Measurements from ENCODE around the gene E2F8. TPM values are rescaled to one million over a fixed set of nuclear protein-coding genes. Genes with fewer than 3 reads are reported as not detected.
"Not testable (repeated sequence)": the region's sequence is repeated elsewhere in the genome, so short reads cannot be mapped to it uniquely, and the experiment has no call there.

E2F8 gene
- polyA plus RNA-seq, 1 donor from 2014 or later, result not detected

GRCh38 chr11:19267567-19267966 lies 26.8 kb upstream of the E2F8 start:
- H3K27ac Mint-ChIP-seq, result no peak overlapping the region
- no peak overlapping the region for H3K4me3 Mint-ChIP-seq
- peaks cover 20% of the 10 kb centered on the region for H3K27me3 Mint-ChIP-seq
- no peaks in the 10 kb centered on the region for H3K36me3 Mint-ChIP-seq
- peaks cover 0 to 4% (median 0%) of the 10 kb centered on the region in 3 donors for H3K9me3 Mint-ChIP-seq
- no peaks in the 10 kb centered on the region for H3K4me1 Mint-ChIP-seq

GRCh38 chr11:19263333-19263732 lies 22.6 kb upstream of the E2F8 start:
- Mint-ChIP-seq H3K9me3 (no peaks in the 10 kb centered on the region), H3K27ac (no peak overlapping the region), H3K27me3 (peaks cover 6% of the 10 kb centered on the region), H3K4me1 (no peaks in the 10 kb centered on the region), H3K36me3 (no peaks in the 10 kb centered on the region), H3K4me3 (no peak overlapping the region)

GRCh38 chr11:19259487-19260345 lies 19.0 kb upstream of the E2F8 start:
- H3K9me3 Mint-ChIP-seq, result peaks cover 0 to 3% (median 0%) of the 10 kb centered on the region in 3 donors
- peaks cover 2% of the 10 kb centered on the region for H3K27me3 Mint-ChIP-seq
- no peak overlapping the region for H3K27ac Mint-ChIP-seq
- no peaks in the 10 kb centered on the region for H3K36me3 Mint-ChIP-seq
- H3K4me1 Mint-ChIP-seq, result no peaks in the 10 kb centered on the region
- no peak overlapping the region for H3K4me3 Mint-ChIP-seq

DNA sequence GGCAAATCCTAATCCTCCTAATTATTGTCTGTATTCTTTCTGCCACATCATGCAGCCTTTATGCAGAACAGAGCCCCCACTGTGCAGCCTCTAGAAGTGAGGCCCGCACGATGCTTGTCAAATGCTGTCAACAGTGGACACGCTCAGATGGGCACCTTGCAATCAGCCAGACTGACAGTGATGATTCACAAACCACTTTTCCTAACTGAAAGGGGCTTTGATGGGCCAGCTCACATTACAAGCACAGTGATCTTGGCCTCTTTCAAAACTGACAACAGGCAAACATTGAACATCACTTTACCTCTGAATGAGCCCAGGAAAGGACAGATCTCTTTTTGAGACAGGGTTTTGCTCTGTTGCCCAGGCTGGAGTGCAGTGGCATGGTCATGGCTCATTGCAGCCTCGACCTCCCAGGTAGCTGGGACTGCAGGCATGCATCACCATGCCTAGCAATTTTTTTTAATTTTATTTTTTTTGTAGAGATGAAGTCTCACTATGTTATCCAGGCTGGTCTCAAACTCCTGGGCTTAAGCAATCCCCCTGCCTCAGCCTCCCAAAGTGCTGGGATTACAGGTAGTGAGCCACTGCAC lies 18.0 kb upstream of the E2F8 start:
- peaks cover 5% of the 10 kb centered on the region for H3K27me3 Mint-ChIP-seq
- H3K4me3 Mint-ChIP-seq, result no peak overlapping the region
- H3K9me3 Mint-ChIP-seq, result peaks cover 2 to 6% (median 4%) of the 10 kb centered on the region in 3 donors
- no peaks in the 10 kb centered on the region for H3K4me1 Mint-ChIP-seq
- no peaks in the 10 kb centered on the region for H3K36me3 Mint-ChIP-seq
- no peak overlapping the region for H3K27ac Mint-ChIP-seq

- not testable (repeated sequence) for H3K27me3 Mint-ChIP-seq, H3K4me1 Mint-ChIP-seq, H3K9me3 Mint-ChIP-seq, H3K27ac Mint-ChIP-seq, H3K4me3 Mint-ChIP-seq, H3K36me3 Mint-ChIP-seq
Observed at GRCh38 chr11:19254441-19254840, 13.7 kb upstream of the E2F8 start.

GRCh38 chr11:19253817-19254216 lies 13.1 kb upstream of the E2F8 start:
- Mint-ChIP-seq H3K27me3 (peaks cover 9% of the 10 kb centered on the region), H3K4me1 (no peaks in the 10 kb centered on the region), H3K36me3 (no peaks in the 10 kb centered on the region), H3K4me3 (no peak overlapping the region), H3K9me3 (peaks cover 5 to 11% (median 9%) of the 10 kb centered on the region in 3 donors), H3K27ac (no peak overlapping the region)

GRCh38 chr11:19253153-19253745 lies 12.5 kb upstream of the E2F8 start:
- Mint-ChIP-seq H3K9me3 (peaks cover 5 to 11% (median 9%) of the 10 kb centered on the region in 3 donors), H3K4me3 (no peak overlapping the region), H3K27ac (no peak overlapping the region), H3K27me3 (peaks cover 9% of the 10 kb centered on the region), H3K36me3 (no peaks in the 10 kb centered on the region), H3K4me1 (no peaks in the 10 kb centered on the region)

- Mint-ChIP-seq H3K27me3 (peaks cover 9% of the 10 kb centered on the region), H3K36me3 (no peaks in the 10 kb centered on the region), H3K4me3 (peak overlapping the region in 1 of 4 donors; percentile 17), H3K9me3 (peaks cover 5 to 11% (median 9%) of the 10 kb centered on the region in 3 donors), H3K4me1 (no peaks in the 10 kb centered on the region), H3K27ac (no peak overlapping the region)
Observed at GRCh38 chr11:19252394-19253152, 11.8 kb upstream of the E2F8 start.

DNA sequence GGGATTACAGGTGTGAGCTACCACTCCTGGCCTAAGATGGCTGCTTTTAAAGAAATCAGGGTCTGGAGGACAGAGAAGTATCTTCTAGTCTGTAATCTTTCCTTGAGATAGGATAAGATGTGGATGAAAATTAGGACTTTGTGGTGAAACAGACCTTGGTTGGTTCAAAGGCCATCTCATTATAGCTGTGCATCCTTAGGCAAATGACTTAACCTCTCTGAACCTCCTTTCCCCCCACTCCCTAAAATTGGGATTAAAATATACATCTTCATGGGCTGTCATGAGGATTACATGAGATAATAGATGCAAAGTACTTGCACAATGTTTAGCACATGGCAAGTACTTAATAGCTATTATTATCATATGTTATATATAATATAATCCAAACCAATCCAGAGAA lies 10.8 kb upstream of the E2F8 start:
- no peak overlapping the region for H3K27ac Mint-ChIP-seq
- H3K4me1 Mint-ChIP-seq, result no peaks in the 10 kb centered on the region
- no peak overlapping the region for H3K4me3 Mint-ChIP-seq
- no peaks in the 10 kb centered on the region for H3K36me3 Mint-ChIP-seq
- peaks cover 7% of the 10 kb centered on the region for H3K27me3 Mint-ChIP-seq
- H3K9me3 Mint-ChIP-seq, result peaks cover 5 to 11% (median 9%) of the 10 kb centered on the region in 3 donors

- no peak overlapping the region for H3K4me3 Mint-ChIP-seq
- H3K4me1 Mint-ChIP-seq, result peaks cover 5 to 19% (median 6%) of the 10 kb centered on the region in 3 donors
- H3K9me3 Mint-ChIP-seq, result peaks cover 3 to 6% (median 5%) of the 10 kb centered on the region in 3 donors
- H3K36me3 Mint-ChIP-seq, result no peaks in the 10 kb centered on the region
- peaks cover 25% of the 10 kb centered on the region for H3K27me3 Mint-ChIP-seq
- H3K27ac Mint-ChIP-seq, result no peak overlapping the region
Observed at GRCh38 chr11:19246816-19247215, 6.1 kb upstream of the E2F8 start.

DNA sequence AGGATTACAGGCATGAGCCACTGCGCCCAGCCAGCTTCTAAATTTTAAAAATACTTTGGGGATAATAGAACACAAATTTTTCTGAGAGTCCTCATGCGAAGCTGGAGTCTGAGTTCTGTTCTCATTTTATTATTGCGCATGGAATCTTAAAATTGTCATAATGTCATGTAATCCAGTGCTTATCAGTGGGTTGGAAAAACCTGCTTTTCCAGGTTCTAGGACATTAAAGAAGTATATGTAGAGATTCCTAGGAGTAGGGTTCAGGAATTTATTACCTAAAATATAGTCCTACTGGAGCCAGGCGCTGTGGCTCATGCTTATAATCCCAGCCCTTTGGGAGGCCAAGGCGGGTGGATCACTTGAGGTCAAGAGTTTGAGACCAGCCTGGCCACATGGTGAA lies 4.6 kb upstream of the E2F8 start:
- Mint-ChIP-seq H3K4me1 (peaks cover 6 to 25% (median 8%) of the 10 kb centered on the region in 3 donors), H3K27ac (no peak overlapping the region), H3K36me3 (no peaks in the 10 kb centered on the region), H3K27me3 (peaks cover 27% of the 10 kb centered on the region), H3K4me3 (no peak overlapping the region), H3K9me3 (peaks cover 3 to 6% (median 5%) of the 10 kb centered on the region in 3 donors)

- Mint-ChIP-seq H3K4me1 (peaks cover 6 to 29% (median 11%) of the 10 kb centered on the region in 3 donors), H3K27me3 (peaks cover 27% of the 10 kb centered on the region), H3K36me3 (no peaks in the 10 kb centered on the region), H3K4me3 (no peak overlapping the region), H3K9me3 (peaks cover 1 to 5% (median 4%) of the 10 kb centered on the region in 3 donors), H3K27ac (no peak overlapping the region)
Observed at GRCh38 chr11:19244621-19245020, 3.9 kb upstream of the E2F8 start.

DNA sequence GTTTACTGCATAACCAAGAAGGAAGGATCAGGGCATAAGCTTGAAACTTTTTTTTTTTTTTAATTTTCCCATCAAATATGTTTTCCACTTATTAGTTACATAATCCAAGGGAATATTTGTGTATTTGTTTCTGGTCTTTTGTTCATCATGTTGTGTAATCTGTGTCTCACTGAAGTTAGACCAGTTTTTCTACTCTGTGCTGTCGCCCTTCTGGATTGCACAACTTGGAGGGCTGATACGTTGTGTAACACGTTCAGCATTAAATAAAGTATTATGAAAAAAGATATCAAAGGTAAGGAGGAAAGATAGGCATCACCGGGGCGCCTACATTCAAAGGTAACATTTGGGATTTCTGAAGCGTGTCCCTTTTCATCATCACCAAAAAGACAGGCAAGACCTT lies 3.3 kb upstream of the E2F8 start:
- Mint-ChIP-seq H3K27ac (no peak overlapping the region), H3K9me3 (peaks cover 0 to 1% (median 0%) of the 10 kb centered on the region in 3 donors), H3K36me3 (no peaks in the 10 kb centered on the region), H3K4me3 (peak overlapping the region in 1 of 4 donors; percentile 92), H3K4me1 (peaks cover 6 to 29% (median 13%) of the 10 kb centered on the region in 3 donors), H3K27me3 (peaks cover 27% of the 10 kb centered on the region)

DNA sequence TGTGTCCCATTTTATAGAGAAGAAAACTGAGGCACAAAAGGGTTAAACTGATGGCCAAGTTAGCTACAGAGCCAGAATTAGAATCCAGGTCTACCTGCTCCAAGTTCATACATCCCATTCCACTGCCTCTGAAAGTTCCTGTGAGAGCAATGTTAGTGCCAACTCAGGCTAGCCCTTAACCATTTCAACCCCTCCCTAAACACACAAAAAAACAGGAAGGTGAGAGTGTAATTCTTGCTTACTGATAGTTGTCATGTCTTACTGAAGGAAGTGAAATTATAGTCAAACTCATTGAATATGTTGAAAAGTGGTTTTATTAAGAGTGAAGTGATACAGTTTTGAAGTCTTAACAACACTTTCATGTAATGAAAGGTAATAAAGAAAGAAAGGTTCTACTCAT lies 2.9 kb upstream of the E2F8 start:
- Mint-ChIP-seq H3K27me3 (peaks cover 27% of the 10 kb centered on the region), H3K36me3 (no peaks in the 10 kb centered on the region), H3K9me3 (no peaks in the 10 kb centered on the region), H3K4me1 (peaks cover 6 to 29% (median 13%) of the 10 kb centered on the region in 3 donors), H3K4me3 (peak overlapping the region in 2 of 4 donors; percentile 6 to 92), H3K27ac (peak overlapping the region in 1 of 3 donors; percentile 44)

- Mint-ChIP-seq H3K9me3 (no peaks in the 10 kb centered on the region), H3K27ac (peak overlapping the region in 1 of 3 donors; percentile 44), H3K4me1 (peaks cover 6 to 29% (median 13%) of the 10 kb centered on the region in 3 donors)
Observed at GRCh38 chr11:19243143-19243542, 2.4 kb upstream of the E2F8 start.

More at GRCh38 chr11:19243143-19243542, 2.4 kb upstream of the E2F8 start:
- Mint-ChIP-seq H3K4me3 (peak overlapping the region in 3 of 4 donors; percentile 25 to 95 (median 92)), H3K36me3 (no peaks in the 10 kb centered on the region), H3K27me3 (peaks cover 27% of the 10 kb centered on the region)
